ENCODE data around the gene CADPS.

GRCh38 chr3:62662677-62663076 is 212.5 kb downstream of the CADPS start:
- TF ChIP-seq, protein P1, sequence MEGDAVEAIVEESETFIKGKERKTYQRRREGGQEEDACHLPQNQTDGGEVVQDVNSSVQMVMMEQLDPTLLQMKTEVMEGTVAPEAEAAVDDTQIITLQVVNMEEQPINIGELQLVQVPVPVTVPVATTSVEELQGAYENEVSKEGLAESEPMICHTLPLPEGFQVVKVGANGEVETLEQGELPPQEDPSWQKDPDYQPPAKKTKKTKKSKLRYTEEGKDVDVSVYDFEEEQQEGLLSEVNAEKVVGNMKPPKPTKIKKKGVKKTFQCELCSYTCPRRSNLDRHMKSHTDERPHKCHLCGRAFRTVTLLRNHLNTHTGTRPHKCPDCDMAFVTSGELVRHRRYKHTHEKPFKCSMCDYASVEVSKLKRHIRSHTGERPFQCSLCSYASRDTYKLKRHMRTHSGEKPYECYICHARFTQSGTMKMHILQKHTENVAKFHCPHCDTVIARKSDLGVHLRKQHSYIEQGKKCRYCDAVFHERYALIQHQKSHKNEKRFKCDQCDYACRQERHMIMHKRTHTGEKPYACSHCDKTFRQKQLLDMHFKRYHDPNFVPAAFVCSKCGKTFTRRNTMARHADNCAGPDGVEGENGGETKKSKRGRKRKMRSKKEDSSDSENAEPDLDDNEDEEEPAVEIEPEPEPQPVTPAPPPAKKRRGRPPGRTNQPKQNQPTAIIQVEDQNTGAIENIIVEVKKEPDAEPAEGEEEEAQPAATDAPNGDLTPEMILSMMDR (IDR thresholded peaks at IDR 0.05): no peak
- TF ChIP-seq ZFX (IDR thresholded peaks at IDR 0.05; ENCODE audit: borderline replicate concordance): no peak

Measured in 22Rv1 (cell line).